PC-3 (cell line): Measurements from ENCODE around the gene CALHM6.

Experiments used
- CTCF ChIP-seq: fragments of 300-600 bp; sonication (generic); conservative IDR thresholded peaks from 2 replicates; pipeline ENCODE4 v1.5.1; 2017; ENCODE audit warnings: antibody characterized with exemption, low read depth, mild to moderate bottlenecking, low read length
- EZH2phosphoT487 ChIP-seq: fragments of 300-600 bp; sonication (generic); IDR thresholded peaks from 2 replicates; pipeline ENCODE4 v1.6.1; 2018; ENCODE audit warnings: mild to moderate bottlenecking, antibody characterized with exemption, low read length, borderline replicate concordance

- TF ChIP-seq CTCF = no peak
- TF ChIP-seq EZH2phosphoT487 = no peak
Observed at GRCh38 chr6:116508527-116508926, 47.4 kb downstream of the CALHM6 start.
